ENCODE results near the gene CCNL1.

GRCh38 chr3:157128771-157129681 is 30.9 kb downstream of the CCNL1 start:
- no peak for TF ChIP-seq CTCF (IDR thresholded peaks at IDR 0.05; ENCODE audit: low read length)
- TF ChIP-seq EZH2 (IDR thresholded peaks at IDR 0.05; ENCODE audit: borderline replicate concordance, low read length), result no peak
